HEK293T (cell line): ENCODE measurements around the gene ITGAD.

ENCODE experiments used
- CTCF ChIA-PET: fragments of 350-600 bp; formaldehyde crosslinking; extraction: SDS; loops from one replicate; lab custom pipeline; 2021; ENCODE audit warnings: antibody characterized with exemption, inconsistent platforms; lab: Yijun Ruan, JAX
- POLR2A ChIA-PET: fragments of 350-600 bp; formaldehyde crosslinking; extraction: SDS; loops from one replicate; lab custom pipeline; 2020; ENCODE audit warnings: antibody characterized with exemption, inconsistent platforms; lab: Yijun Ruan, JAX
- DNase-seq: peaks from one replicate; pipeline ENCODE4 v3.0.0; 2012; ENCODE audit warnings: mixed read lengths; ENCODE audit errors: extremely low spot score
- ARNT ChIP-seq: fragments of 450-650 bp; IDR thresholded peaks from 2 replicates; pipeline ENCODE4 v1.6.1; 2017; ENCODE audit warnings: mild to moderate bottlenecking
- BHLHE40 ChIP-seq: fragments of 450-650 bp; IDR thresholded peaks from 2 replicates; pipeline ENCODE4 v1.6.1; 2016; ENCODE audit warnings: mild to moderate bottlenecking, moderate library complexity, borderline replicate concordance
- CTBP1 ChIP-seq: fragments of 450-650 bp; IDR thresholded peaks from 2 replicates; pipeline ENCODE4 v1.6.1; 2016; ENCODE audit warnings: borderline replicate concordance
- ELF4 ChIP-seq: fragments of 450-650 bp; IDR thresholded peaks from 2 replicates; pipeline ENCODE4 v1.6.1; 2017; ENCODE audit warnings: antibody characterized with exemption
- FOXA1 ChIP-seq: fragments of 450-650 bp; IDR thresholded peaks from 2 replicates; pipeline ENCODE4 v1.6.1; 2016; ENCODE audit warnings: mild to moderate bottlenecking
- FOXK2 ChIP-seq: fragments of 450-650 bp; IDR thresholded peaks from 2 replicates; pipeline ENCODE4 v1.6.1; 2016; ENCODE audit warnings: mild to moderate bottlenecking
- FOXM1 ChIP-seq: fragments of 450-650 bp; IDR thresholded peaks from 2 replicates; pipeline ENCODE4 v1.6.1; 2017; ENCODE audit warnings: mild to moderate bottlenecking, borderline replicate concordance
- HDGF ChIP-seq: fragments of 450-650 bp; IDR thresholded peaks from 2 replicates; pipeline ENCODE4 v1.6.1; 2017; ENCODE audit warnings: antibody characterized with exemption, borderline replicate concordance
- L3MBTL2 ChIP-seq: fragments of 450-650 bp; conservative IDR thresholded peaks from 2 replicates; pipeline ENCODE4 v1.6.1; 2016; ENCODE audit warnings: mild to moderate bottlenecking
- LEF1 ChIP-seq: fragments of 450-650 bp; IDR thresholded peaks from 2 replicates; pipeline ENCODE4 v1.6.1; 2017; ENCODE audit warnings: mild to moderate bottlenecking, borderline replicate concordance
- NFRKB ChIP-seq: fragments of 450-650 bp; IDR thresholded peaks from 2 replicates; pipeline ENCODE4 v1.6.1; 2016; ENCODE audit warnings: mild to moderate bottlenecking, moderate library complexity
- PKNOX1 ChIP-seq: fragments of 450-650 bp; IDR thresholded peaks from 2 replicates; pipeline ENCODE4 v1.6.1; 2016
- SP1 ChIP-seq: fragments of 450-650 bp; IDR thresholded peaks from 2 replicates; pipeline ENCODE4 v1.6.1; 2017
- SUZ12 ChIP-seq: fragments of 450-650 bp; IDR thresholded peaks from 2 replicates; pipeline ENCODE4 v1.6.1; 2016; ENCODE audit warnings: mild to moderate bottlenecking
- TARDBP ChIP-seq: fragments of 450-650 bp; IDR thresholded peaks from 2 replicates; pipeline ENCODE4 v1.6.1; 2016
- ZNF384 ChIP-seq: fragments of 450-650 bp; IDR thresholded peaks from 2 replicates; pipeline ENCODE4 v1.6.1; 2016

Gene ITGAD

GRCh38 chr16:31365131-31365865 lies 27.8 kb upstream of the ITGAD start:
- ChIA-PET CTCF (no interaction called here), POLR2A (no interaction called here)

GRCh38 chr16:31367853-31368252 lies 25.3 kb upstream of the ITGAD start:
- no peak for DNase-seq
- ChIA-PET POLR2A (no interaction called here), CTCF (no interaction called here)
- TF ChIP-seq FOXK2 (no peak), FOXA1 (no peak), ARNT (no peak)

More at GRCh38 chr16:31365131-31365865, 27.8 kb upstream of the ITGAD start:
- no peak for DNase-seq
- no peak for TF ChIP-seq TARDBP
- no peak for TF ChIP-seq NFRKB
- TF ChIP-seq ELF4: no peak
- TF ChIP-seq FOXA1: no peak
- TF ChIP-seq SP1: no peak
- TF ChIP-seq HDGF: no peak
- TF ChIP-seq FOXM1: no peak
- TF ChIP-seq SUZ12: no peak
- no peak for TF ChIP-seq ZNF384
- TF ChIP-seq PKNOX1: no peak
- no peak for TF ChIP-seq LEF1
- no peak for TF ChIP-seq BHLHE40
- TF ChIP-seq L3MBTL2: no peak
- TF ChIP-seq ARNT: no peak
- no peak for TF ChIP-seq CTBP1
- no peak for TF ChIP-seq FOXK2

DNA sequence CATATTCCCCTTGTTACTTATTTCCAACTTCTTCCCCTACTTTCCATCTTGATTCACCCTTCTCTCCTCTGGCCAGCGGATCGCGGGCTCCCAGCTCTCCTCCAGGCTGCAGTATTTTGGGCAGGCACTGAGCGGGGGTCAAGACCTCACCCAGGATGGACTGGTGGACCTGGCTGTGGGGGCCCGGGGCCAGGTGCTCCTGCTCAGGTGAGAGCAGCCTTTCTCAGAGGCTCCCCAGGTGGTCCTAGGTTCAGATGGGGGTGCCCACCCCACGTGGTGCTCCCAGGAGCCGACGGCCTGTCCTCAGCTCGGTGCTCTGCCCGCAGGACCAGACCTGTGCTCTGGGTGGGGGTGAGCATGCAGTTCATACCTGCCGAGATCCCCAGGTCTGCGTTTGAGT lies 22.1 kb upstream of the ITGAD start:
- no peak for DNase-seq
- no peak for TF ChIP-seq SP1
- TF ChIP-seq HDGF: no peak
- POLR2A ChIA-PET: no interaction called here
- CTCF ChIA-PET: no interaction called here

GRCh38 chr16:31371619-31372484 lies 21.3 kb upstream of the ITGAD start:
- ChIA-PET POLR2A (interaction anchor here (0.9 kb wide), 1 partner anchor 9 kb away, joined by 3 read pairs; no protein-coding TSS in a partner anchor), CTCF (no interaction called here)
- TF ChIP-seq ARNT: no peak
- no peak for TF ChIP-seq SUZ12
- no peak for TF ChIP-seq ZNF384
- DNase-seq: no peak

DNA sequence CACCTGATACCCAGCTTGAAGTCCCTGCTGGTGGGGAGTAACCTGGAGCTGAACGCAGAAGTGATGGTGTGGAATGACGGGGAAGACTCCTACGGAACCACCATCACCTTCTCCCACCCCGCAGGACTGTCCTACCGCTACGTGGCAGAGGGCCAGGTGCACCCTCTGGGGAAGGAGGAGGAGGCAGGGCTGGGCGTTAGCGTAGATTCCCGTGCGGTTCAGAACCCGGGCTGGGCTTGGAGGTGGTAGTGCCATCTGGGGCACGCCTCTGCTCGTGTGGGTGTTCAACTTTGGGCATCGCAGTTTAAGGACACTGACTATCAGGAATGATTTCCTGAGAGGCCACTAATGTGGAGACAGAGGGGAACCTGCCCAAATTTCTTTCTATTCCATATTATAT lies 19.9 kb upstream of the ITGAD start:
- CTCF ChIA-PET: no interaction called here
- TF ChIP-seq SUZ12: no peak
- TF ChIP-seq LEF1: no peak
- no peak for TF ChIP-seq FOXA1
- POLR2A ChIA-PET: no interaction called here
- no peak for DNase-seq

DNA sequence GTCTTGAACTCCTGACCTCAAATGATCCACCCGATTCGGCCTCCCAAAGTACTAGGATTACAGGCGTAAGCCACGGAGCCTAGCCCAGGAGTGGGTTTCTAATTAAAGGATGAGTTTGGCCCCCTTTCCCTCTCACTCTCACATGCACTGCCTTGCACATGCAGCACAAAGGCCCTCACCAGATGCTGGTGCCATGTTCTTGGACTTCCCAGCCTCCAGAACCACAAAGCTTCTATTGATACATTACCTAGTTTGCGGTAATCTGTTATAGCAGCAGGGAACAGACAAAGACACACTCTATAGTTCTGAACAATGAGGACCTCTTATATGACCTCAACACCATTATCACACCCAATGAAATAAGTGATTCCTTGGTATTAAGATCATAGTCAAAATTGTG lies 17.9 kb upstream of the ITGAD start:
- TF ChIP-seq SP1 (no peak), ZNF384 (no peak), HDGF (no peak), CTBP1 (no peak), ELF4 (no peak), FOXM1 (no peak), PKNOX1 (no peak), NFRKB (no peak), BHLHE40 (no peak), FOXK2 (no peak), L3MBTL2 (no peak), ARNT (no peak), SUZ12 (no peak), LEF1 (no peak)
- ChIA-PET POLR2A (no interaction called here), CTCF (no interaction called here)
- no peak for DNase-seq

- ChIA-PET CTCF (no interaction called here), POLR2A (no interaction called here)
- TF ChIP-seq LEF1: no peak
- no peak for TF ChIP-seq NFRKB
- TF ChIP-seq ELF4: no peak
- TF ChIP-seq FOXK2: no peak
- no peak for TF ChIP-seq FOXA1
- TF ChIP-seq L3MBTL2: no peak
- no peak for TF ChIP-seq ARNT
- no peak for TF ChIP-seq CTBP1
- TF ChIP-seq SUZ12: no peak
- no peak for TF ChIP-seq BHLHE40
- no peak for TF ChIP-seq SP1
- no peak for TF ChIP-seq HDGF
- no peak for TF ChIP-seq PKNOX1
- TF ChIP-seq ZNF384: no peak
- no peak for DNase-seq
These were observed 16.4 kb upstream of the ITGAD start for GRCh38 chr16:31376705-31377104.
